ENCODE measurements around the gene CNNM1. TPM values are rescaled to one million over a fixed set of nuclear protein-coding genes. Genes with fewer than 3 reads are reported as not detected.

The CNNM1 gene
- total and polyA plus RNA-seq, 2 donors (not counting 3 experiments of a cell fraction or from before 2014, with no cell fraction given), result not detected

GRCh38 chr10:99433378-99434020 is 104.3 kb downstream of the CNNM1 start:
- TF ChIP-seq GATA2 (IDR thresholded peaks at IDR 0.05; ENCODE audit: insufficient read depth, insufficient read length, low read depth, low read length) (no peak), CTCF (IDR thresholded peaks at IDR 0.05; ENCODE audit: extremely low read depth in 1 of 2, insufficient read depth in 1 of 2, low read depth in 1 of 2, low read length in 2 of 2) (peak in 1 of 2 donors; percentile 4)
- H3K27me3 ChIP-seq (ENCODE audit: control insufficient read depth in 2 of 2, insufficient read depth in 2 of 2, low read length in 2 of 2), result no peaks in the 10 kb centered on the region
- no peak overlapping the region for H3K27ac ChIP-seq (ENCODE audit: insufficient read depth, low read depth, low read length)
- no peak overlapping the region for H3K4me3 ChIP-seq (replicated peaks in 1 of 3; ENCODE audit: insufficient read depth in 1 of 3, low read depth in 1 of 3, low read length in 3 of 3)
- no peak overlapping the region for H3K9ac ChIP-seq (replicated peaks; ENCODE audit: extremely low read depth, insufficient read depth, low read length)
- no TSS peak for BruUV-seq (replicated peaks)
- dilution Hi-C loops (cut with MboI; ENCODE audit: extremely low pct_ligation_motif_present, low sequenced_read_pairs), result loop anchor here (25.0 kb wide), 1 partner anchor 179 kb away; the partner anchor contains the start of gene SLC25A28
- H3K4me1 ChIP-seq (ENCODE audit: control insufficient read depth, extremely low read depth, insufficient read depth, low read length), result peaks cover 14% of the 10 kb centered on the region
- H3K79me2 ChIP-seq (ENCODE audit: control insufficient read depth, insufficient read depth, low read length), result peaks cover 11% of the 10 kb centered on the region
- H3K9me1 ChIP-seq (replicated peaks; ENCODE audit: control insufficient read depth, extremely low read depth, insufficient read depth, low read length), result no peaks in the 10 kb centered on the region
- DNase-seq (ENCODE audit: low read depth, low spot score) (peak; percentile 9), FAIRE-seq (no peak)
- H3K36me3 ChIP-seq (ENCODE audit: control insufficient read depth in 2 of 2, extremely low read depth in 1 of 2, insufficient read depth in 2 of 2, low read length in 2 of 2), result no peaks in the 10 kb centered on the region
- H3K4me2 ChIP-seq (ENCODE audit: insufficient read depth, low read length), result no peak overlapping the region
- intact Hi-C loops (cut with micrococcal nuclease), result loop anchor here (5.0 kb wide), 1 partner anchor 94 kb away; no protein-coding TSS in a partner anchor
- H4K20me1 ChIP-seq (replicated peaks; ENCODE audit: control insufficient read depth, extremely low read depth, insufficient read depth, low read length), result no peaks in the 10 kb centered on the region
- POLR2A ChIA-PET, result no interaction called here
- no peak overlapping the region for H2AFZ ChIP-seq (ENCODE audit: low read depth, low read length)
- no peaks in the 10 kb centered on the region for H3K9me3 ChIP-seq (replicated peaks; ENCODE audit: control insufficient read depth, insufficient read depth, low read length)
- CTCF ChIA-PET, result interaction anchor here (0.6 to 7.9 kb wide), 10 partner anchors 23 to 966 kb away, joined by 3 to 233 read pairs (median 4); no protein-coding TSS in a partner anchor

- peak; percentile 64 for DNase-seq (ENCODE audit: low read depth, low spot score)
- intact Hi-C loops (cut with micrococcal nuclease) (loop anchor here (1.0 to 5.0 kb wide), 3 partner anchors 112 to 276 kb away; no protein-coding TSS in a partner anchor), dilution Hi-C loops (cut with MboI; ENCODE audit: extremely low pct_ligation_motif_present, low sequenced_read_pairs) (loop anchor here (25.0 kb wide), 1 partner anchor 176 kb away; the partner anchor contains the start of gene SLC25A28)
- Histone ChIP-seq H3K36me3 (ENCODE audit: control insufficient read depth in 2 of 2, extremely low read depth in 1 of 2, insufficient read depth in 2 of 2, low read length in 2 of 2) (no peaks in the 10 kb centered on the region), H3K9ac (replicated peaks; ENCODE audit: extremely low read depth, insufficient read depth, low read length) (no peak overlapping the region), H3K27me3 (ENCODE audit: control insufficient read depth in 2 of 2, insufficient read depth in 2 of 2, low read length in 2 of 2) (no peaks in the 10 kb centered on the region), H2AFZ (ENCODE audit: low read depth, low read length) (no peak overlapping the region), H4K20me1 (replicated peaks; ENCODE audit: control insufficient read depth, extremely low read depth, insufficient read depth, low read length) (no peaks in the 10 kb centered on the region), H3K4me2 (ENCODE audit: insufficient read depth, low read length) (no peak overlapping the region), H3K4me1 (ENCODE audit: control insufficient read depth, extremely low read depth, insufficient read depth, low read length) (peaks cover 7% of the 10 kb centered on the region), H3K79me2 (ENCODE audit: control insufficient read depth, insufficient read depth, low read length) (no peaks in the 10 kb centered on the region), H3K4me3 (replicated peaks in 1 of 3; ENCODE audit: insufficient read depth in 1 of 3, low read depth in 1 of 3, low read length in 3 of 3) (no peak overlapping the region), H3K27ac (ENCODE audit: insufficient read depth, low read depth, low read length) (no peak overlapping the region), H3K9me1 (replicated peaks; ENCODE audit: control insufficient read depth, extremely low read depth, insufficient read depth, low read length) (no peaks in the 10 kb centered on the region), H3K9me3 (replicated peaks; ENCODE audit: control insufficient read depth, insufficient read depth, low read length) (no peaks in the 10 kb centered on the region)
- ChIA-PET CTCF (interaction anchor here (0.7 to 7.9 kb wide), 64 partner anchors 8 to 969 kb away, joined by 3 to 233 read pairs (median 6); partner anchors contain the start of genes COX15, CUTC, ENTPD7 and NKX2-3), POLR2A (no interaction called here)
- TF ChIP-seq CTCF (IDR thresholded peaks at IDR 0.05; ENCODE audit: extremely low read depth in 1 of 2, insufficient read depth in 1 of 2, low read depth in 1 of 2, low read length in 2 of 2), result peak; percentile 21 to 23
- TF ChIP-seq POLR2AphosphoS5 (IDR thresholded peaks at IDR 0.05; ENCODE audit: insufficient read depth, low read depth, low read length), result no peak
- TF ChIP-seq GATA2 (IDR thresholded peaks at IDR 0.05; ENCODE audit: insufficient read depth, insufficient read length, low read depth, low read length), result no peak
- no peak for TF ChIP-seq POLR2A (IDR thresholded peaks at IDR 0.05; ENCODE audit: low read depth, low read length)
- BruUV-seq (replicated peaks), result no TSS peak
- no peak for FAIRE-seq
Measured at GRCh38 chr10:99435986-99436638, 107.0 kb downstream of the CNNM1 start.

All from endothelial cell of umbilical vein (primary cell).